Fibroblast of peridontal ligament (primary cell): Measurements from ENCODE around the gene JMJD8.

Source experiments
- DNase-seq: peaks from one replicate; pipeline ENCODE4 v3.0.0-alpha.2; 2010; ENCODE audit errors: extremely low read depth

JMJD8 gene

GRCh38 chr16:722835-723633, 38.9 kb upstream of the JMJD8 start:
- no peak for DNase-seq

GRCh38 chr16:721765-722540, 37.8 kb upstream of the JMJD8 start:
- no peak for DNase-seq

- DNase-seq, result peak; percentile 49
Observed at GRCh38 chr16:720990-721764, 37.0 kb upstream of the JMJD8 start, which contains the start of gene ANTKMT. Gene ANTKMT (plus strand): TSS chr16:721146. CDS start chr16:721275, 129 bp downstream.

- peak; percentile 49 for DNase-seq
Observed at GRCh38 chr16:720447-720989, 36.4 kb upstream of the JMJD8 start.

- no peak for DNase-seq
Observed at GRCh38 chr16:719815-720446, 35.8 kb upstream of the JMJD8 start.

GRCh38 chr16:718922-719321, 34.8 kb upstream of the JMJD8 start:
- no peak for DNase-seq

- DNase-seq, result no peak
Observed at GRCh38 chr16:718389-718788, 34.3 kb upstream of the JMJD8 start.

GRCh38 chr16:717450-718245, 33.5 kb upstream of the JMJD8 start:
- DNase-seq, result no peak

GRCh38 chr16:716768-717325, 32.7 kb upstream of the JMJD8 start:
- DNase-seq, result no peak

- peak; percentile 42 for DNase-seq
Observed at GRCh38 chr16:716200-716568, 32.0 kb upstream of the JMJD8 start.

GRCh38 chr16:715477-716199, 31.5 kb upstream of the JMJD8 start:
- no peak for DNase-seq

GRCh38 chr16:714558-715476, 30.7 kb upstream of the JMJD8 start, which contains the start of gene METRN:
Gene METRN (plus strand): TSS chr16:715118. CDS start chr16:715290, 172 bp downstream.
- peak; percentile 67 for DNase-seq

- DNase-seq, result no peak
Observed at GRCh38 chr16:714079-714478, 29.9 kb upstream of the JMJD8 start.

- peak; percentile 89 for DNase-seq
Observed at GRCh38 chr16:712740-713250, 28.7 kb upstream of the JMJD8 start.

GRCh38 chr16:711548-712320, 27.6 kb upstream of the JMJD8 start:
- peak; percentile 44 for DNase-seq

- no peak for DNase-seq
Observed at GRCh38 chr16:711084-711483, 26.9 kb upstream of the JMJD8 start.

- no peak for DNase-seq
Observed at GRCh38 chr16:710500-711075, 26.5 kb upstream of the JMJD8 start.
